Neural crest cell (in vitro differentiated cells): ENCODE measurements around the gene SCAI. TPM values are rescaled to one million over a fixed set of nuclear protein-coding genes. Genes with fewer than 3 reads are reported as not detected.

Experiments
- DNase-seq: peaks from one replicate; pipeline ENCODE4 v3.0.0; 2021; ENCODE audit warnings: low read depth, mixed read lengths, low spot score
- H3K27ac Mint-ChIP-seq: one replicate; pipeline ENCODE4 v1.8.0; 2021; ENCODE audit warnings: mild to moderate bottlenecking, mixed read lengths; ENCODE audit not compliant: unreplicated experiment
- H3K27me3 Mint-ChIP-seq: 2 replicates; pipeline ENCODE4 v1.8.0; 2021; ENCODE audit warnings: low read depth, mild to moderate bottlenecking, mixed read lengths
- H3K36me3 Mint-ChIP-seq: 2 replicates; pipeline ENCODE4 v1.8.0; 2021; ENCODE audit warnings: low read depth, mild to moderate bottlenecking, mixed read lengths
- H3K4me1 Mint-ChIP-seq: 2 replicates; pipeline ENCODE4 v1.8.0; 2021; ENCODE audit warnings: mixed read lengths
- H3K4me3 Mint-ChIP-seq: one replicate; pipeline ENCODE4 v1.8.0; 2021; ENCODE audit warnings: mild to moderate bottlenecking, mixed read lengths
- H3K9me3 Mint-ChIP-seq: 2 replicates; pipeline ENCODE4 v1.8.0; 2021; ENCODE audit warnings: mixed read lengths
- total RNA-seq: library from RNA; stranded (reverse); gene quantifications from 2 replicates; pipeline ENCODE4 v1.2.1, GENCODE V29; 2021
- TF ChIP-seq, protein P1 (sequence below): fragments of 200-600 bp; sonication (generic); conservative IDR thresholded peaks from 2 replicates; pipeline ENCODE4 v1.5.0; 2021; ENCODE audit warnings: antibody characterized with exemption, mild to moderate bottlenecking

SCAI gene
- total RNA-seq, 1 donor from 2014 or later: 13.1 TPM

DNA sequence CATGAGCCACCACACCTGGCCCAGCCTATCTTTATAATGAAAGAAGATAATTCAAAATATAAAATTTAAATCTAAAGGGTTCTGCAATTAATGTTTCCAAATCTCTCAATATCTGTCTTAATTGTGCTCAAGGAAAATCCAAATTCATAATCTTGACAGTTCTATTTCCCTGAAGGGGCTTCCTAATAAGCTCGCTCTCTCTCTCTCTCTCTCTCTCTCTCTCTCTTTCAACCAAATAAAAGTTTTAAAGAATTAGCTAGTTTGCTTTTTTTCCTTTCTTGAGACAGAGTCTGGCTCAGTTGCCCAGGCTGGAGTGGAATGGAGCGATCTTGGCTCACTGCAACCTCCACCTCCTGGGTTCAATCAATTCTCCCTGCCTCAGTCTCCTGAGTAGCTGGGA, 13.2 kb upstream of the SCAI start:
- TF ChIP-seq, protein P1, sequence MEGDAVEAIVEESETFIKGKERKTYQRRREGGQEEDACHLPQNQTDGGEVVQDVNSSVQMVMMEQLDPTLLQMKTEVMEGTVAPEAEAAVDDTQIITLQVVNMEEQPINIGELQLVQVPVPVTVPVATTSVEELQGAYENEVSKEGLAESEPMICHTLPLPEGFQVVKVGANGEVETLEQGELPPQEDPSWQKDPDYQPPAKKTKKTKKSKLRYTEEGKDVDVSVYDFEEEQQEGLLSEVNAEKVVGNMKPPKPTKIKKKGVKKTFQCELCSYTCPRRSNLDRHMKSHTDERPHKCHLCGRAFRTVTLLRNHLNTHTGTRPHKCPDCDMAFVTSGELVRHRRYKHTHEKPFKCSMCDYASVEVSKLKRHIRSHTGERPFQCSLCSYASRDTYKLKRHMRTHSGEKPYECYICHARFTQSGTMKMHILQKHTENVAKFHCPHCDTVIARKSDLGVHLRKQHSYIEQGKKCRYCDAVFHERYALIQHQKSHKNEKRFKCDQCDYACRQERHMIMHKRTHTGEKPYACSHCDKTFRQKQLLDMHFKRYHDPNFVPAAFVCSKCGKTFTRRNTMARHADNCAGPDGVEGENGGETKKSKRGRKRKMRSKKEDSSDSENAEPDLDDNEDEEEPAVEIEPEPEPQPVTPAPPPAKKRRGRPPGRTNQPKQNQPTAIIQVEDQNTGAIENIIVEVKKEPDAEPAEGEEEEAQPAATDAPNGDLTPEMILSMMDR: no peak
- H3K36me3 Mint-ChIP-seq: peaks cover 11% of the 10 kb centered on the region
- H3K4me3 Mint-ChIP-seq: no peak overlapping the region
- no peaks in the 10 kb centered on the region for H3K27me3 Mint-ChIP-seq
- no peaks in the 10 kb centered on the region for H3K9me3 Mint-ChIP-seq
- no peaks in the 10 kb centered on the region for H3K4me1 Mint-ChIP-seq
- DNase-seq: no peak
- no peak overlapping the region for H3K27ac Mint-ChIP-seq

DNA sequence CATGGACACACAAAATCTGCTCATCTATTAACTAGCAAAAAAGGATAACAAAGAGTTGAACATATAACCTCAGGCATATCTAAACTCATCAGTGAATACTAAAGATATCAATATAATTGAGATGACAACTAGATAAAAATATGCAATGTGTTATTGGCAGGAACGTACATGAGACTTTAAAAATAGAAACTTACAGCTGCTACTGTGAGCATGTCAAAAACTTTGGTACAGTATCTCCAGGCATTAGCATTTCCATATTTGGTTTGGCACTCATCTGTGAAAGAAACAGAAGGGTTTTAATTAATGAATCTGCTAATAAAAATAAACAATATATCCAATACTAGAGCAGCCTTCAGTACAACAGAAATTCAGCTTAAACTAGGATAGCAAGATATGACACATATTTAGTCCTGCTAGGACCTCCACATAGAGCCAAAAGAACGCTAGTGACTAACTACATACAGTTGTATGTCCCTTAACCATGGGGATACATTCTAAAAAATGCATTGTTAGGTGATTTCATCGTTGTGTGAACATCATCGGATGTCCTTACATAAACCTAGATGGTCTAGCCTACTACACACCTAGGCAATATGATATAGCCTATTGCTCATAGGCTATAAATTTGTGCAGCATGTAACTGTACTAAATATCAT, 10.5 kb upstream of the SCAI start:
- H3K36me3 Mint-ChIP-seq: peaks cover 14% of the 10 kb centered on the region
- H3K27me3 Mint-ChIP-seq: no peaks in the 10 kb centered on the region
- no peak overlapping the region for H3K4me3 Mint-ChIP-seq
- TF ChIP-seq, protein P1: no peak
- H3K27ac Mint-ChIP-seq: no peak overlapping the region
- DNase-seq: no peak
- no peaks in the 10 kb centered on the region for H3K9me3 Mint-ChIP-seq
- H3K4me1 Mint-ChIP-seq: no peaks in the 10 kb centered on the region

DNA sequence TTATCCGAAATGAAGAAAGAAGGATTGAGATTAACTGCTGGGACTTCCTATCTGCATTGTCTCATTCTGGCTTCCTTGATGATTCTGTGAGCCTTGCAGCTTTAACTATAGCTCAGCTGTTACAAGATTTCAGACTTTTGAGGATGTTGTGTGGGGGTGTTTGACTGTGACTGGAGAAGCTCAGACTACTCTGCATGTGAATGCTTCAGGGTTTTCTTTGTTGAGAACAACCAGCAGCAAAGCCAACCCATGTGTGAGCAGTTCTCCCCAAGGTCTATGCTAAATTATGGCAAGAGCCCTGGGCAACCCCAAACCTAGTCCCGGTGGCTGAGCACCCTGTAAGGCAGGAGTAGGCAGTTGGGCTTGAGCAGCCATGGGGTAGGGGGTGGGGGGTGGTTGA, 8.4 kb upstream of the SCAI start:
- Mint-ChIP-seq H3K27ac (no peak overlapping the region), H3K4me3 (no peak overlapping the region), H3K9me3 (no peaks in the 10 kb centered on the region), H3K4me1 (no peaks in the 10 kb centered on the region), H3K36me3 (peaks cover 14% of the 10 kb centered on the region), H3K27me3 (no peaks in the 10 kb centered on the region)
- TF ChIP-seq, protein P1: no peak
- DNase-seq: no peak

DNA sequence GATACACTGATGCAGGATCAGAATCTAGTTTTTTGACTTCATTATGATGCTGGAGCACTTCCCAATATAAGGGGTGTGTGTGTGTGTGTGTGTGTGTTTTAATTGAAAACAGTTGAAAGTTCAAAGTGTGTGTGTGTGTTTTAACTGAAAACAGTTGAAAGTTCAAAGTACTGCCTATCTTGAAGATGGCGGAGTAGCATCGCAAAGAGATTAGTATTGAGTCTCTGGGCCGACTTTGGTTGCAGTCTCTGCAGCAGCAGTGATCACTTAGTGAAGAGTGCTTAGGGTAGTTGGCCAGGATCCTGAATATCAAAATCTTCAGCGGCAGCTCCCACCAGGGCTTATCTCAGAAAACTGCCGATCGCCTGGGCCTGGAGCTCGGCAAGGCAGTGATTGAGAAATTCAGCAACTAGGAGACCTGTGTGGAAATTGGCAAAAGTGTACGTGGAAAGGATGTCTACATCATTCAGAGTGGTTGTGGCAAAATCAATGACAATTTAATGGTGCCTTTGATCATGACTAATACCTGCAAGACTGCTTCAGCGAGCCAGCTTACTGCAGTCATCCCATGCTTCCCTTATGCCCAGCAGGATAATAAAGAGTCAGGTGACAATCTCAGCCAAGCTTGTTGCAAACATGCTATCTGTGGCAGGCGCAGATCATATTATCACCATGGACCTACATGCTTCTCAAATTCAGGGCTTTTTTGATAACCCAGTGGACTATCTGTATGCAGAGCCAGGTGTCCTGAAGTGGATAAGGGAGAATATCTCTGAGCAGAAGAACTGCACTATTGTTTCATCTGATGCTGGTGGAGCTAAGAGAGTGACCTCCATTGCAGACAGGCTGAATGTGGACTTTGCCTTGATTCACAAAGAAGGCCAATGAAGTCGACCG, 7.3 kb upstream of the SCAI start:
- Mint-ChIP-seq H3K27ac (no peak overlapping the region), H3K27me3 (no peaks in the 10 kb centered on the region), H3K4me1 (no peaks in the 10 kb centered on the region), H3K36me3 (peaks cover 14% of the 10 kb centered on the region), H3K9me3 (no peaks in the 10 kb centered on the region), H3K4me3 (no peak overlapping the region)
- TF ChIP-seq, protein P1: no peak
- no peak for DNase-seq

DNA sequence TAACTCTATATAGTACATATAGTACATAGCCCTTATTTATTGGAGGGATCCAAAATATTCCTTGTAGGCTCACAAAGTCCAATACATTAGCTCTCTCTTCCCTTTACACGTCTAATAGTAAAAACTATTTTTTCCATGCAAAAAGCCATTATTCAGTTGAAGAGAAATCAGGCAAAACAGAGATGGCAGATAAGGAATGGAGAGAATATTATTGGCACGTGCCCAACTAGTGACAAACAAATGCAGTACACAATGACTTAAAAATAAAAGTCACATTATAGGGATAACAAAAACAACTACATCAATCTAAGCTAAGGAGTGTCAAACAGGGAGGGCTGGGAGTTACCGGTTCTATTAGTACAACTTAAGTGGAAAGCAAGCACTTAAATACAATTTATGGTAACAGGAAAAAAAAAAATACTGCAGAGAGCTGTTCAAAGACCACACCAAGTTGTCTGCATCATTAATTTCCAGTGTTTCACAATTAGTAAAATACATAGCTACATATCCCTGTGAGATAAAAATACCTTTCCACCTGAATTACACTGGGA, 4.1 kb upstream of the SCAI start:
- Mint-ChIP-seq H3K27ac (no peak overlapping the region), H3K4me3 (no peak overlapping the region), H3K27me3 (no peaks in the 10 kb centered on the region), H3K9me3 (no peaks in the 10 kb centered on the region), H3K4me1 (peaks cover 9% of the 10 kb centered on the region), H3K36me3 (peaks cover 6% of the 10 kb centered on the region)
- TF ChIP-seq, protein P1: no peak
- DNase-seq: no peak
